Mesenchymal stem cell (in vitro differentiated cells and primary cell): ENCODE results near the gene SH2D7.

Experiments used
- DNase-seq: peaks from one replicate; pipeline ENCODE4 v3.0.0-alpha.2; 2013
- H2AFZ ChIP-seq: one replicate; pipeline ENCODE4 v1.6.1; 2013; ENCODE audit warnings: low read depth, mild to moderate bottlenecking, control low read depth, inconsistent platforms, low read length, moderate library complexity
- H2AK5ac ChIP-seq: 2 replicates; pipeline ENCODE4 v1.6.1; 2013; ENCODE audit warnings: low read length, moderate library complexity, mild to moderate bottlenecking, inconsistent platforms; ENCODE audit not compliant: severe bottlenecking
- H2BK120ac ChIP-seq: one replicate; pipeline ENCODE4 v1.6.1; 2013; ENCODE audit warnings: low read depth, mild to moderate bottlenecking, inconsistent platforms, low read length, moderate library complexity
- H2BK12ac ChIP-seq, 2 experiments: one replicate each; pipeline ENCODE4 v1.6.1; 2013; ENCODE audit warnings: inconsistent platforms in 2 of 2, low read length in 2 of 2, mild to moderate bottlenecking in 2 of 2, moderate library complexity in 2 of 2, control low read depth in 1 of 2
- H2BK15ac ChIP-seq: one replicate; pipeline ENCODE4 v1.6.1; 2013; ENCODE audit warnings: mild to moderate bottlenecking, low read depth, inconsistent platforms; ENCODE audit not compliant: poor library complexity, severe bottlenecking
- H2BK5ac ChIP-seq: 2 replicates; pipeline ENCODE4 v1.6.1; 2013; ENCODE audit warnings: low read depth, mild to moderate bottlenecking, low read length, control low read depth, inconsistent platforms; ENCODE audit not compliant: poor library complexity, severe bottlenecking
- H3K14ac ChIP-seq, 2 experiments: one replicate each; pipeline ENCODE4 v1.6.1; 2013; ENCODE audit warnings: inconsistent platforms in 2 of 2, low read length in 2 of 2, control low read depth in 1 of 2, mild to moderate bottlenecking in 1 of 2, moderate library complexity in 1 of 2
- H3K18ac ChIP-seq, 2 experiments: one replicate each; pipeline ENCODE4 v1.6.1; 2013; ENCODE audit warnings: inconsistent platforms in 2 of 2, low read length in 2 of 2, control low read depth in 1 of 2, low read depth in 1 of 2, mild to moderate bottlenecking in 1 of 2
- H3K23ac ChIP-seq, 2 experiments: one replicate each; pipeline ENCODE4 v1.6.1; 2013; ENCODE audit warnings: inconsistent platforms in 2 of 2, low read length in 2 of 2, mild to moderate bottlenecking in 2 of 2, moderate library complexity in 2 of 2, control low read depth in 1 of 2
- H3K27ac ChIP-seq: 2 replicates; pipeline ENCODE4 v1.5.1; 2013; ENCODE audit warnings: mild to moderate bottlenecking, moderate library complexity, low read length, control low read depth, inconsistent platforms; ENCODE audit not compliant: poor library complexity, severe bottlenecking
- H3K27me3 ChIP-seq, 2 experiments: 2 replicates each; pipeline versions ENCODE4 v1.6.1 to v1.7.0; 2013; ENCODE audit warnings: low read length in 2 of 2, mild to moderate bottlenecking in 2 of 2, moderate library complexity in 2 of 2, control low read depth in 1 of 2, inconsistent platforms in 1 of 2; ENCODE audit not compliant: control insufficient read depth in 1 of 2, insufficient read depth in 1 of 2
- H3K36me3 ChIP-seq, 2 experiments: 2 replicates each; pipeline versions ENCODE4 v1.6.1 to v1.7.0; 2013; ENCODE audit warnings: low read length in 2 of 2, control low read depth in 1 of 2, inconsistent platforms in 1 of 2, low read depth in 1 of 2, mild to moderate bottlenecking in 1 of 2; ENCODE audit not compliant: insufficient read depth in 2 of 2, control insufficient read depth in 1 of 2
- H3K4ac ChIP-seq, 2 experiments: one replicate each; pipeline ENCODE4 v1.6.1; 2013; ENCODE audit warnings: inconsistent platforms in 2 of 2, low read length in 2 of 2, mild to moderate bottlenecking in 2 of 2, moderate library complexity in 2 of 2, control low read depth in 1 of 2, low read depth in 1 of 2
- H3K4me1 ChIP-seq: 2 replicates; pipeline ENCODE4 v1.6.1; 2013; ENCODE audit warnings: low read depth, low read length, control low read depth; ENCODE audit not compliant: control insufficient read depth, insufficient read depth
- H3K4me2 ChIP-seq: 2 replicates; pipeline ENCODE4 v1.6.1; 2013; ENCODE audit warnings: low read length, mild to moderate bottlenecking, inconsistent platforms; ENCODE audit not compliant: poor library complexity, severe bottlenecking
- H3K4me3 ChIP-seq, 2 experiments: 2 replicates each; pipeline versions ENCODE4 v1.5.1 to v1.7.0; 2013; ENCODE audit warnings: low read length in 2 of 2, mild to moderate bottlenecking in 2 of 2, control low read depth in 1 of 2, low read depth in 1 of 2; ENCODE audit not compliant: insufficient read depth in 1 of 2
- H3K79me1 ChIP-seq: replicated peaks from 2 replicates; pipeline ENCODE4 v1.6.1; 2013; ENCODE audit warnings: mild to moderate bottlenecking, control low read depth, low read length, inconsistent platforms; ENCODE audit not compliant: poor library complexity, severe bottlenecking
- H3K9ac ChIP-seq: 2 replicates; pipeline ENCODE4 v1.7.0; 2013; ENCODE audit warnings: mild to moderate bottlenecking, low read length, moderate library complexity
- H3K9me3 ChIP-seq: 2 replicates; pipeline ENCODE4 v1.7.0; 2013; ENCODE audit warnings: mild to moderate bottlenecking, low read length; ENCODE audit not compliant: control insufficient read depth
- H4K8ac ChIP-seq: one replicate; pipeline ENCODE4 v1.6.1; 2013; ENCODE audit warnings: inconsistent platforms, mild to moderate bottlenecking, low read length, moderate library complexity
- H4K91ac ChIP-seq: one replicate; pipeline ENCODE4 v1.6.1; 2013; ENCODE audit warnings: mild to moderate bottlenecking, low read length, inconsistent platforms
- WGBS: methylation state at CpG from one replicate; pipeline ENCODE4 v1.1.7; 2013; ENCODE audit warnings: mixed read lengths; 5-methylcytosine and 5-hydroxymethylcytosine counted together

SH2D7 gene

DNA sequence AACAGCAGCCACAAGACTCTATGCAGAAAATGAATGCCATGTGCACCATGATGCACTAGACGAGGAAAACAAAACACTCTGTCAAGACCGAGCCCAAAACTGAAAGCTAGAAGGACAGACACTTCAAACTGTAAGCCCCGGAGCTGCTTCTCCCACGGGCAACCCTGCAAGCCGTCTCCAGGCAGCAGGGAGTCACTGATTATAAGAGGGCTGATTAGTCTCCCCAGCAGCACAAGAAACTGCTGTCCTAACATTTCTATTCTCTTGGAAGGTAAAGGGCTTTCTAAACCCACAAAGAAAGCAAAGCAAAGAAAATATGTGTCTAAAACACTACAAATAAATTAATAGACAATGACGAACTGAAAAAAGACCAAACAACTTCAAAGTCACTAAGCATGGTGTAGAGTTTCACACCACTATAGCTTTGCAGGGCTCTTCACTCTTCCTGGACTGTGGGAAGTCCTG is 30.4 kb upstream of the SH2D7 start:
- no peak overlapping the region for H4K8ac ChIP-seq
- WGBS = 16% methylated on average over 6 of the region's 6 CpGs
- H3K9me3 ChIP-seq = no peaks in the 10 kb centered on the region
- H2BK12ac ChIP-seq = no peak overlapping the region
- no peak overlapping the region for H2BK15ac ChIP-seq
- peak; percentile 84 for DNase-seq
- no peak overlapping the region for H3K14ac ChIP-seq
- H2AFZ ChIP-seq = no peak overlapping the region
- no peak overlapping the region for H3K4ac ChIP-seq
- no peak overlapping the region for H2BK5ac ChIP-seq
- peaks cover 0 to 10% of the 10 kb centered on the region in 2 experiments for H3K36me3 ChIP-seq
- peak overlapping the region in 1 of 2 experiments; percentile 48 for H3K4me3 ChIP-seq
- no peak overlapping the region for H2BK120ac ChIP-seq
- no peaks in the 10 kb centered on the region for H3K27me3 ChIP-seq
- peaks cover 31% of the 10 kb centered on the region for H3K4me1 ChIP-seq
- H3K79me1 ChIP-seq = no peaks in the 10 kb centered on the region
- no peak overlapping the region for H3K23ac ChIP-seq
- H3K27ac ChIP-seq = peak overlapping the region; percentile 73
- peak overlapping the region; percentile 93 for H3K9ac ChIP-seq
- H2AK5ac ChIP-seq = no peak overlapping the region
- H3K18ac ChIP-seq = no peak overlapping the region
- H4K91ac ChIP-seq = no peak overlapping the region
- H3K4me2 ChIP-seq = peak overlapping the region; percentile 37

DNA sequence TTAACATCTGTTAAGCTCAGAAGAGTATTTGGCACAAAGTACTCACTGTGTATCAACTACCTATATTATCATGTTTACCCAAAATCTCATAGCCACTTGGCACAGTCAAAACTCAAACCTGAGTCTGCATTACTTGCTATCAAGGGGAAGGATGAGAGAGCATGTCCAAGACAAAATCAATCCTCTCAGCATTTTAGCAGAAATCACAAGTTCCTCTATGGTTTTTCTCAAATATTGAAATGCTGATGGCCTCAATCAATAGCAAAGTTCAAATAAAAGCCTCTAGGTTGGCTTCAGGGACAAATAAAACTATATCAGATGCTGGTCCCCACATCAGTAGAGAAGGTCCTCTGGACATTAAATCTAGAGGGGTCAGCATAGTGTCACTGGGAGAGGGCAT is 29.1 kb upstream of the SH2D7 start:
- no peak overlapping the region for H2BK5ac ChIP-seq
- H4K8ac ChIP-seq = no peak overlapping the region
- no peak overlapping the region for H3K4me3 ChIP-seq
- no peaks in the 10 kb centered on the region for H3K79me1 ChIP-seq
- H3K4me1 ChIP-seq = peaks cover 34% of the 10 kb centered on the region
- no peak overlapping the region for H2BK120ac ChIP-seq
- no peak overlapping the region for H4K91ac ChIP-seq
- H2BK15ac ChIP-seq = no peak overlapping the region
- no peak overlapping the region for H3K23ac ChIP-seq
- H2BK12ac ChIP-seq = peak overlapping the region in 1 of 2 experiments; percentile 11
- H3K4ac ChIP-seq = no peak overlapping the region
- no peaks in the 10 kb centered on the region for H3K27me3 ChIP-seq
- H3K14ac ChIP-seq = no peak overlapping the region
- H3K9me3 ChIP-seq = no peaks in the 10 kb centered on the region
- no peak overlapping the region for H3K18ac ChIP-seq
- H3K9ac ChIP-seq = peak overlapping the region; percentile 93
- no peak for DNase-seq
- no peak overlapping the region for H2AFZ ChIP-seq
- H2AK5ac ChIP-seq = peak overlapping the region; percentile 21
- H3K27ac ChIP-seq = peak overlapping the region; percentile 33
- no peak overlapping the region for H3K4me2 ChIP-seq
- H3K36me3 ChIP-seq = peaks cover 0 to 10% of the 10 kb centered on the region in 2 experiments

DNA sequence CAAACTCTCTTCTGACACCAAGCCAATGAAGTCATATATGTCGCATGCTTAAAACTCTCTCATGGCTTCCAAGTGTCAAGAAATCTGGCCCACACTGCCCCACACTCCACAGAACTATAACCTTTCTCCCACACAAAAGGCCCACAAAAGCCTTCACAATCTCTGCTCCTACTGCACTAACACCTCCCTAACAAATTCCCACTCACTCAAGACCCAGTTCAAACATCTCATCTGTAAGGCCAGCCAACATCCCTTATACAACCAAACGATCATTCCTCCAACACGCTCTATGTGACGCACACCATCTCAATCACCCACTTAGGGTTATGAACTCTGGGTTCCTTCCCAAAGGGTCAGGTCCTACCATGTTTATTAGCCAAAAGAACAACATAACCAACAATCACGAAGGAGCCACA is 28.4 kb upstream of the SH2D7 start:
- H2BK120ac ChIP-seq = no peak overlapping the region
- peak overlapping the region; percentile 33 for H3K27ac ChIP-seq
- peak overlapping the region; percentile 93 for H3K9ac ChIP-seq
- DNase-seq = no peak
- peaks cover 30% of the 10 kb centered on the region for H3K4me1 ChIP-seq
- H3K4me2 ChIP-seq = no peak overlapping the region
- H2BK15ac ChIP-seq = no peak overlapping the region
- H3K9me3 ChIP-seq = no peaks in the 10 kb centered on the region
- peaks cover 0 to 3% of the 10 kb centered on the region in 2 experiments for H3K36me3 ChIP-seq
- no peaks in the 10 kb centered on the region for H3K79me1 ChIP-seq
- H2AFZ ChIP-seq = no peak overlapping the region
- H2AK5ac ChIP-seq = peak overlapping the region; percentile 21
- H3K14ac ChIP-seq = no peak overlapping the region
- peak overlapping the region in 1 of 2 experiments; percentile 60 for H3K18ac ChIP-seq
- peak overlapping the region in 1 of 2 experiments; percentile 25 for H3K4me3 ChIP-seq
- H2BK12ac ChIP-seq = peak overlapping the region in 1 of 2 experiments; percentile 1
- H3K27me3 ChIP-seq = no peaks in the 10 kb centered on the region
- no peak overlapping the region for H4K8ac ChIP-seq
- H3K4ac ChIP-seq = no peak overlapping the region
- 98% methylated on average over 4 of the region's 5 CpGs for WGBS
- no peak overlapping the region for H2BK5ac ChIP-seq
- H4K91ac ChIP-seq = no peak overlapping the region
- H3K23ac ChIP-seq = no peak overlapping the region

DNA sequence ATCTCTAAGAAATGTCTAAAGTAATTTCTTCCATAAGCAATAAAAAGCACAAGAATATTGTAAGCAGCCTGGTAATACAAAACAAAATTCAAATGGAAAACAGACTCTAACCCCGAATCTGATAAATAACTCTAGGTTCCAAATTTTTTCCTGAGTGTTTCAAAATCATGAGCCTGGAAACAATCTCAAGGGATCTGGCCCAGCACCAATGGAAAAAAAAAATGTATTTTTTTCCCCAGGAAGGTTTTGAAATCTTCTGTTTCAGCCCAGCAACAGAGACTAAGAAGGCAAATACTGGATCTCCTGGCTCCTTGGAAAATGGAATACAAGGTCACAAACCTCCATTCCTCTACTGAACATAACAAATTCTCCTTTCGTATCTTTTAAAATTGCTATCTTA is 27.8 kb upstream of the SH2D7 start:
- H2BK12ac ChIP-seq = no peak overlapping the region
- WGBS = 75% methylated on average over 1 of the region's 2 CpGs

More for the DNA sequence above, 27.8 kb upstream of the SH2D7 start:
- H2BK15ac ChIP-seq = no peak overlapping the region
- H3K14ac ChIP-seq = no peak overlapping the region
- no peak overlapping the region for H2AK5ac ChIP-seq
- no peaks in the 10 kb centered on the region for H3K79me1 ChIP-seq
- H3K4me2 ChIP-seq = no peak overlapping the region
- H3K27ac ChIP-seq = peak overlapping the region; percentile 96
- peaks cover 0 to under 1% of the 10 kb centered on the region in 2 experiments for H3K36me3 ChIP-seq
- no peak overlapping the region for H3K23ac ChIP-seq
- peak; percentile 54 for DNase-seq
- H3K9me3 ChIP-seq = no peaks in the 10 kb centered on the region
- peaks cover 28% of the 10 kb centered on the region for H3K4me1 ChIP-seq
- no peak overlapping the region for H4K91ac ChIP-seq
- no peak overlapping the region for H2AFZ ChIP-seq
- H3K4me3 ChIP-seq = peak overlapping the region in 1 of 2 experiments; percentile 45
- H3K27me3 ChIP-seq = no peaks in the 10 kb centered on the region
- no peak overlapping the region for H4K8ac ChIP-seq
- no peak overlapping the region for H2BK5ac ChIP-seq
- no peak overlapping the region for H3K4ac ChIP-seq
- H3K9ac ChIP-seq = peak overlapping the region; percentile 93
- no peak overlapping the region for H2BK120ac ChIP-seq
- no peak overlapping the region for H3K18ac ChIP-seq
